Stomach smooth muscle (tissue), 2 donors: ENCODE results near the gene CDADC1.
A peak's percentile ranks its signal among the peaks of the same experiment; 100 is the strongest.
"Not testable (repeated sequence)": the region's sequence is repeated elsewhere in the genome, so short reads cannot be mapped to it uniquely, and the experiment has no call there.

Experiments
- H3K27ac ChIP-seq: one replicate; pipeline ENCODE4 v1.7.0; 2013; ENCODE audit warnings: mild to moderate bottlenecking, low read length, inconsistent platforms
- H3K27me3 ChIP-seq, 2 donors: one replicate each; pipeline ENCODE4 v1.7.0; 2013; ENCODE audit warnings: low read length in 2 of 2; ENCODE audit not compliant: insufficient read depth in 2 of 2, control insufficient read depth in 1 of 2
- H3K36me3 ChIP-seq, 2 donors: one replicate each; pipeline ENCODE4 v1.7.0; 2013; ENCODE audit warnings: low read length in 2 of 2; ENCODE audit not compliant: control insufficient read depth in 2 of 2, insufficient read depth in 2 of 2
- H3K4me1 ChIP-seq: one replicate; pipeline ENCODE4 v1.7.0; 2013; ENCODE audit warnings: low read length; ENCODE audit not compliant: control insufficient read depth, insufficient read depth
- H3K4me3 ChIP-seq, 2 donors: one replicate each; pipeline ENCODE4 v1.7.0; 2013; ENCODE audit warnings: low read length in 2 of 2
- H3K9ac ChIP-seq, 2 donors: one replicate each; pipeline ENCODE4 v1.7.0; 2013; ENCODE audit warnings: low read length in 2 of 2, mild to moderate bottlenecking in 1 of 2
- H3K9me3 ChIP-seq, 2 donors: one replicate each; pipeline ENCODE4 v1.7.0; 2013; ENCODE audit warnings: low read length in 2 of 2; ENCODE audit not compliant: control insufficient read depth in 2 of 2
- donor health status: healthy.
- donor health status: Pancreatic carcinoma.

The CDADC1 gene

GRCh38 chr13:49315756-49316482 lies 68.2 kb downstream of the CDADC1 start:
- no peak overlapping the region for H3K4me3 ChIP-seq
- H3K9ac ChIP-seq = no peak overlapping the region
- no peaks in the 10 kb centered on the region for H3K9me3 ChIP-seq
- peaks cover 26% of the 10 kb centered on the region for H3K4me1 ChIP-seq
- no peak overlapping the region for H3K27ac ChIP-seq
- peaks cover 6 to 9% of the 10 kb centered on the region in 2 donors for H3K36me3 ChIP-seq
- no peaks in the 10 kb centered on the region for H3K27me3 ChIP-seq

- no peaks in the 10 kb centered on the region for H3K9me3 ChIP-seq
- H3K27ac ChIP-seq = peak overlapping the region; percentile 60
- no peak overlapping the region for H3K9ac ChIP-seq
- peaks cover 10 to 13% of the 10 kb centered on the region in 2 donors for H3K36me3 ChIP-seq
- H3K27me3 ChIP-seq = no peaks in the 10 kb centered on the region
- H3K4me3 ChIP-seq = no peak overlapping the region
- H3K4me1 ChIP-seq = peaks cover 13% of the 10 kb centered on the region
Observed at GRCh38 chr13:49319551-49319950, 71.8 kb downstream of the CDADC1 start.

GRCh38 chr13:49319951-49320350 lies 72.2 kb downstream of the CDADC1 start:
- Histone ChIP-seq H3K36me3 (peaks cover 9 to 13% of the 10 kb centered on the region in 2 donors), H3K9me3 (no peaks in the 10 kb centered on the region), H3K4me3 (no peak overlapping the region), H3K4me1 (peaks cover 9% of the 10 kb centered on the region), H3K27me3 (no peaks in the 10 kb centered on the region), H3K27ac (no peak overlapping the region), H3K9ac (no peak overlapping the region)

- Histone ChIP-seq H3K9me3 (no peaks in the 10 kb centered on the region), H3K4me1 (peaks cover 6% of the 10 kb centered on the region), H3K4me3 (no peak overlapping the region), H3K9ac (no peak overlapping the region), H3K36me3 (peaks cover 8 to 13% of the 10 kb centered on the region in 2 donors), H3K27me3 (no peaks in the 10 kb centered on the region), H3K27ac (no peak overlapping the region)
Observed at GRCh38 chr13:49320975-49321374, 73.2 kb downstream of the CDADC1 start.

GRCh38 chr13:49322702-49323101 lies 75.0 kb downstream of the CDADC1 start:
- Histone ChIP-seq H3K36me3 (peaks cover 9 to 11% of the 10 kb centered on the region in 2 donors), H3K27ac (no peak overlapping the region), H3K9me3 (no peaks in the 10 kb centered on the region), H3K4me1 (peaks cover 6% of the 10 kb centered on the region), H3K9ac (no peak overlapping the region), H3K27me3 (no peaks in the 10 kb centered on the region), H3K4me3 (no peak overlapping the region)

GRCh38 chr13:49323344-49323743 lies 75.6 kb downstream of the CDADC1 start:
- Histone ChIP-seq H3K27ac (no peak overlapping the region), H3K27me3 (no peaks in the 10 kb centered on the region), H3K9me3 (no peaks in the 10 kb centered on the region), H3K4me1 (peaks cover 6% of the 10 kb centered on the region), H3K4me3 (no peak overlapping the region), H3K36me3 (peaks cover 12 to 13% of the 10 kb centered on the region in 2 donors), H3K9ac (no peak overlapping the region)

GRCh38 chr13:49326222-49326917 lies 78.6 kb downstream of the CDADC1 start:
- H3K4me3 ChIP-seq = no peak overlapping the region
- peak overlapping the region; percentile 6 for H3K27ac ChIP-seq
- peaks cover 16 to 20% of the 10 kb centered on the region in 2 donors for H3K36me3 ChIP-seq

GRCh38 chr13:49327145-49327544 lies 79.4 kb downstream of the CDADC1 start:
- not testable (repeated sequence) for H3K9me3 ChIP-seq, H3K4me1 ChIP-seq, H3K27ac ChIP-seq, H3K9ac ChIP-seq, H3K27me3 ChIP-seq, H3K4me3 ChIP-seq
- peaks cover 18% of the 10 kb centered on the region in 2 donors for H3K36me3 ChIP-seq

More at GRCh38 chr13:49326222-49326917, 78.6 kb downstream of the CDADC1 start:
- Histone ChIP-seq H3K27me3 (no peaks in the 10 kb centered on the region), H3K9ac (no peak overlapping the region), H3K9me3 (no peaks in the 10 kb centered on the region), H3K4me1 (peaks cover 5% of the 10 kb centered on the region)

- Histone ChIP-seq H3K9me3 (no peaks in the 10 kb centered on the region), H3K27ac (peak overlapping the region; percentile 1)
Observed at GRCh38 chr13:49329831-49330545, 82.3 kb downstream of the CDADC1 start.

GRCh38 chr13:49330546-49330864 lies 82.8 kb downstream of the CDADC1 start:
- Histone ChIP-seq H3K4me3 (no peak overlapping the region), H3K9me3 (no peaks in the 10 kb centered on the region), H3K36me3 (peaks cover 13 to 15% of the 10 kb centered on the region in 2 donors), H3K27ac (no peak overlapping the region), H3K9ac (no peak overlapping the region), H3K27me3 (no peaks in the 10 kb centered on the region), H3K4me1 (peaks cover 5% of the 10 kb centered on the region)

More at GRCh38 chr13:49329831-49330545, 82.3 kb downstream of the CDADC1 start:
- no peak overlapping the region for H3K9ac ChIP-seq
- H3K36me3 ChIP-seq = peaks cover 13 to 15% of the 10 kb centered on the region in 2 donors
- H3K4me1 ChIP-seq = peaks cover 5% of the 10 kb centered on the region
- no peaks in the 10 kb centered on the region for H3K27me3 ChIP-seq
- no peak overlapping the region for H3K4me3 ChIP-seq
